ENCODE results near the gene GPRIN1.

DNA sequence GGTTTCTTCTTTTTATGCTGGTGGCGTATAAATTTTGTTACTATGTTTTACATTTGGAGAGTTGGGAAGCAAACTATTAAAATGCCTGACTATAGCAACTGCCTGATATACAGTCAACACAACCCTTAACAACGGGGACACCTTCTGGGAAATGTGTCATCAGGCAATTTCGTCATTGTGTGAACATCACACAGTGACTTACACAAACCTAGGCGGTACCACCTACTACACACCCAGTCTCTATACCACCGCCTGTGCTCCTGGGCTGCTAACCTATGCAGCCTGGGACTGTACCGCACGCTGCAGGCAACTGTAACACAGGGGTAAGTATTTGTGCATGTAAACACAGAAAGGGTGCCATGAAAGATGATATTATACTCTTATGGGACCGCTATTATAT lies 62.2 kb downstream of the GPRIN1 start:
- TF ChIP-seq SP1 (IDR thresholded peaks at IDR 0.05): no peak
- no peak for TF ChIP-seq SUZ12 (IDR thresholded peaks at IDR 0.05)
- no peak for TF ChIP-seq HDGF (IDR thresholded peaks at IDR 0.05; ENCODE audit: borderline replicate concordance)
- no peak for TF ChIP-seq L3MBTL2 (conservative IDR thresholded peaks at IDR 0.05)
- no peak for TF ChIP-seq CTBP1 (IDR thresholded peaks at IDR 0.05; ENCODE audit: borderline replicate concordance)

All from HEK293T (cell line).